GM13976 (cell line): ENCODE measurements around the gene PRPF19.
A peak's percentile ranks its signal among the peaks of the same experiment; 100 is the strongest.

Experiments used
- DNase-seq: peaks from one replicate; pipeline ENCODE4 v3.0.0; 2012; ENCODE audit warnings: low spot score
- in situ Hi-C: fragments of 300-500 bp; cut with MboI; formaldehyde crosslinking; loops from one replicate; pipeline ENCODE4 v1.12.0; 2022; ENCODE audit warnings: low sequenced_read_pairs, mixed read lengths, inconsistent platforms; ENCODE audit not compliant: unreplicated experiment
- TF ChIP-seq, protein P1 (sequence below): IDR thresholded peaks from 2 replicates; pipeline ENCODE4 v1.5.1; 2012; ENCODE audit warnings: borderline replicate concordance, mild to moderate bottlenecking; ENCODE audit not compliant: insufficient read depth; ENCODE audit errors: extremely low read depth, missing control alignments, control extremely low read depth

PRPF19 gene

DNA sequence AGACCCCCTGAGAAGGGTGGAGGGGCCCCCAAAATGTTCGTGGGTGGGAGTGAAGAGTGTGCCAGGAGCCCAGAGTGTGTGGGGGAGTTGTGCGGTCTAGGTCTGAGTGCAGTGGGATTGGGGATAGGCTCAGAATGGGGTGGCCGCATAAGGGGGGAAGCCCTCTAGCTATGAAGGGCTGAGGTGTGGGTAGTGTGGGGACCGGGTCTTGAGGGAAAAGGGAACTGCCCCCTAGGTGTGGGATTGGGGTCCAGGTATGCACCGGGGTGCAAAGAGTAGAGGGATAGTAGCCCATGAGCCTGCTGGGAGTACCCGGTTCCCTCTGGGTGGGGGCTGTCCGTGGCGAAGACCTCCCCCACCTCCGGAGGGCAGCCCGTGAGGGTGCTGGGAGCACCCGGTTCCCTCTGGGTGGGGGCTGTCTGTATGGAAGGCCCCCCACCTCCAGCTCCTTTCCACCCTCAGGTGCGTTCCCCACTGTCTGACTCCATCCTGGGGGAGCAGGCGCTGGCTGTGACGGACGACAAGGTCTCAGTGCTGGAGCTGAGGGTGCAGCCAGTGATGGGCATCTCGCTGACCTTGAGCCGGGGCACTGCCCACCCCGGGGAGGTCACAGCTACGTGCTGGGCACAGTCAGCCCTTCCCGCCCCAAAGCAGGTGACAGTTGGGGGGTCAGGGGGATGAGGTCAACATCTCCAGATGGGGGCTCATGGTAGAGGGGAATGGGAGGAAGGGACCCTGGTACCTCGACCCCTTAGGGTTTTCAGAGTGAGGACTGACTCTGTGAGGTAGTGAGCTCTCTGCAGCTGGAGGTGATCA lies 28.6 kb upstream of the PRPF19 start:
- peak; percentile 42 for DNase-seq
- TF ChIP-seq, protein P1, sequence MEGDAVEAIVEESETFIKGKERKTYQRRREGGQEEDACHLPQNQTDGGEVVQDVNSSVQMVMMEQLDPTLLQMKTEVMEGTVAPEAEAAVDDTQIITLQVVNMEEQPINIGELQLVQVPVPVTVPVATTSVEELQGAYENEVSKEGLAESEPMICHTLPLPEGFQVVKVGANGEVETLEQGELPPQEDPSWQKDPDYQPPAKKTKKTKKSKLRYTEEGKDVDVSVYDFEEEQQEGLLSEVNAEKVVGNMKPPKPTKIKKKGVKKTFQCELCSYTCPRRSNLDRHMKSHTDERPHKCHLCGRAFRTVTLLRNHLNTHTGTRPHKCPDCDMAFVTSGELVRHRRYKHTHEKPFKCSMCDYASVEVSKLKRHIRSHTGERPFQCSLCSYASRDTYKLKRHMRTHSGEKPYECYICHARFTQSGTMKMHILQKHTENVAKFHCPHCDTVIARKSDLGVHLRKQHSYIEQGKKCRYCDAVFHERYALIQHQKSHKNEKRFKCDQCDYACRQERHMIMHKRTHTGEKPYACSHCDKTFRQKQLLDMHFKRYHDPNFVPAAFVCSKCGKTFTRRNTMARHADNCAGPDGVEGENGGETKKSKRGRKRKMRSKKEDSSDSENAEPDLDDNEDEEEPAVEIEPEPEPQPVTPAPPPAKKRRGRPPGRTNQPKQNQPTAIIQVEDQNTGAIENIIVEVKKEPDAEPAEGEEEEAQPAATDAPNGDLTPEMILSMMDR, result no peak

GRCh38 chr11:60934124-60934789 lies 27.9 kb upstream of the PRPF19 start:
- no peak for DNase-seq
- in situ Hi-C loops, result no loop called here
- TF ChIP-seq, protein P1, result no peak

More for the DNA sequence above, 28.6 kb upstream of the PRPF19 start:
- in situ Hi-C loops, result no loop called here

DNA sequence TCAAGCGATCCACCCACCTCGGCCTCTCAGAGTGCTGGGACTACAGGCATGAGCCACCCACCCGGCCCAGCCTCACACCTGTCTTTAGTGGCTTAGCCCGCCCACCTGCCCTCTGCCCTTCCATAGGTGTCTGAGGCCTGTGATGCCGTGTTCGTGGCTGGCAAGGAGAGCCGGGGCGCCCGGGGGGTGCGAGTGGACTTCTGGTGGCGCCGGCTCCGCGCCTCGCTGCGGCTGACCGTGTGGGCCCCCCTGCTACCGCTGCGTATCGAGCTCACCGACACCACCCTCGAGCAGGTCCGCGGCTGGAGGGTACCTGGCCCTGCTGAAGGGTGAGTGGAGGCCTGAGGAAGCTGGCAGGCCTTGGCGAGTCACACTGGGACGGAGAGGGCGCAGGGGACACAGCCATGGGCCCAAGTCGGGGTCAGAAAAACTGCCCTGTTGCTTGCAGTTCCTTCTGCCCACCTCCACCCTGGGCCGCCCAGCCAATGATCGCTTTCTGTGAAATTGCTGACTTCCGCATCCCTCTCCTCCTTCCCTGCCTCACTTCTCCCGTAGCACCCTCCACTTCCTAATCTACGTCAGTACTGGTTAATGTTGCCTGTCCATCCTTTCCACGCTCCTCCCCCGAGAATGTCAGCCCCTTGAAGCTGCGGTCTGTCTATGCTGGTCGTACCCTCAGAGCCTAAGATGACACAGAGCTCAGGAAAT lies 27.2 kb upstream of the PRPF19 start:
- in situ Hi-C loops, result no loop called here
- TF ChIP-seq, protein P1, result no peak

DNA sequence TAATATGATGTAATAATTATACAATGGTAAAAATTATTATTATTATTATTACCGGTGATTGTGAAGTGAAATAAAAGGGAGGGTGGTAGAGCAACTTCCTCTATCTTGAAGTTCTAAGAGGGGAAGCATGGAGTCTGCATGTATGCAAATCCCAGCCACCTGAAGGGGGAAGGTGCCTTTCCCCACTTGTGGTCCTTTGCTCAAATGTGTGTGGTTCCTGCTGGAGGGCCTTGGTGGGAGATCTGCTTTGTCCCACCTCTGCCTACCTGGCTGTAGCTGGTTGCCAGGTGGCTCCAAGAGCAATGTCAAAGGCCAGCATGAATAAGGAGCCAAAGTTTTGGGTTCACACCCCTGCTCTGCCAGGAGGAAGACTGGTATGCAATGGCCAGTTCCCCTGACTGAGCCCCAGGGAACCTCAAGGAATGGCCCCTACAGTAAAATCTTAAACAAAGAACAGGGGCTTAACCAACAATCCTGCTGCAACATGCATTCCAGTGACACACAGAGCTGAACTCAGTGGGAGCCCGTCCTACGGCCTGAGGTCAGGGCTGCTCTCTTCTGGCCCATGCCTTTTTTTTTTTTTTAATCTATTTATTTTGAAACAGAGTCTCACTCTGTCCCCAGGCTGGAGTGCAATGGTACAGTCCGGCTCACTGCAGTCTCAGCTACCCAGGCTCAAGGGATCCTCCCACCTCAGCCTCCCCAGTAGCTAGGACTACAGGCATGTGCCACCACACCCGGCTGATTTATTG lies 26.4 kb upstream of the PRPF19 start:
- peak; percentile 47 for DNase-seq
- in situ Hi-C loops, result no loop called here
- TF ChIP-seq, protein P1, result no peak

More for the DNA sequence above, 27.2 kb upstream of the PRPF19 start:
- no peak for DNase-seq

DNA sequence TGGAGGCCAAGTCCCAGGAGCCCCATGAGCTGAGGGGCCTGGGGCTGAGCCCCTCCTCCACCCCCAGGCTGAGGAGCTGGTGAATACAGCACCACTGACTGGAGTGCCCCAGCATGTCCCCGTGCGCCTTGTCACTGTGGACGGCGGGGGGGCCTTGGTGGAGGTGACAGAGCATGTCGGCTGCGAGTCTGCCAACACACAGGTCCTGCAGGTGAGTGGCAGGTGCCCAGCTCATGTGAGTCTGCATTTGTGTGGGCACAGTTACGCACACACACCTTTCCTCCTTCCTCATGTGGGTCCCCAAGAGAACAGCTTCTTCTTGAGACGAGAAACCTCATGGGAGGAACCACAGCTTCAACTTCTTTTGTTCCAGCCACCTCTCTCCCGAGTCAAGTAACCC lies 25.5 kb upstream of the PRPF19 start:
- in situ Hi-C loops, result no loop called here
- DNase-seq, result no peak
- TF ChIP-seq, protein P1, result no peak

DNA sequence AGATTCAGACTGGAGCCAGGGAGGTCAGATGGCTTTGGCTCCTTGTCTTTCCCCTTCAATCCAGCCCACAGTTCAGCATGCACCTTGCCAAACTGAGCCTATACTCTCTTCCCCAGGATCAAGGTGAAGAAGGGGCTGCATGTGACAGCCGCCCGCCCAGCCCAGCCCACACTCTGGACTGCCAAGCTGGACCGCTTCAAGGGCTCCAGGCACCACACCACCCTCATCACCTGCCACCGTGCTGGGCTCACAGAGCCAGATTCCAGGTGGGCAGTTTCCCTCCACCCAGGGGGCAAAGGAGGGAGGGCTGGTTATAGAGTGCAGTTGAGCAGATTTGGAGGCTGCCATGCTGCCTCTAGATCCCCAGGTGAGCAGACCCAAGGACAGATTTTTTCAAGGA lies 24.0 kb upstream of the PRPF19 start:
- in situ Hi-C loops, result no loop called here
- no peak for DNase-seq
- TF ChIP-seq, protein P1, result no peak
